Measurements from ENCODE around the gene NEURL3. TPM values are rescaled to one million over a fixed set of nuclear protein-coding genes. Genes with fewer than 3 reads are reported as not detected.

Gene NEURL3
- total RNA-seq, 2 donors from 2014 or later = 2.5 to 2.6 TPM

- no peaks in the 10 kb centered on the region for H3K4me1 ChIP-seq
- no peak overlapping the region for H3K9ac ChIP-seq (ENCODE audit: low read depth in 2 of 2, low read length in 2 of 2)
- no peak overlapping the region for H3K4me3 ChIP-seq
- H3K36me3 ChIP-seq = no peaks in the 10 kb centered on the region
- DNase-seq = no peak
- intact Hi-C loops (cut with DNase I) = no loop called here
- H3K27ac ChIP-seq = no peak overlapping the region
- no peaks in the 10 kb centered on the region for H3K27me3 ChIP-seq
- no peaks in the 10 kb centered on the region for H3K9me3 ChIP-seq
- TF ChIP-seq, protein P1, sequence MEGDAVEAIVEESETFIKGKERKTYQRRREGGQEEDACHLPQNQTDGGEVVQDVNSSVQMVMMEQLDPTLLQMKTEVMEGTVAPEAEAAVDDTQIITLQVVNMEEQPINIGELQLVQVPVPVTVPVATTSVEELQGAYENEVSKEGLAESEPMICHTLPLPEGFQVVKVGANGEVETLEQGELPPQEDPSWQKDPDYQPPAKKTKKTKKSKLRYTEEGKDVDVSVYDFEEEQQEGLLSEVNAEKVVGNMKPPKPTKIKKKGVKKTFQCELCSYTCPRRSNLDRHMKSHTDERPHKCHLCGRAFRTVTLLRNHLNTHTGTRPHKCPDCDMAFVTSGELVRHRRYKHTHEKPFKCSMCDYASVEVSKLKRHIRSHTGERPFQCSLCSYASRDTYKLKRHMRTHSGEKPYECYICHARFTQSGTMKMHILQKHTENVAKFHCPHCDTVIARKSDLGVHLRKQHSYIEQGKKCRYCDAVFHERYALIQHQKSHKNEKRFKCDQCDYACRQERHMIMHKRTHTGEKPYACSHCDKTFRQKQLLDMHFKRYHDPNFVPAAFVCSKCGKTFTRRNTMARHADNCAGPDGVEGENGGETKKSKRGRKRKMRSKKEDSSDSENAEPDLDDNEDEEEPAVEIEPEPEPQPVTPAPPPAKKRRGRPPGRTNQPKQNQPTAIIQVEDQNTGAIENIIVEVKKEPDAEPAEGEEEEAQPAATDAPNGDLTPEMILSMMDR (IDR thresholded peaks at IDR 0.05) = no peak
These were observed 56.0 kb downstream of the NEURL3 start for GRCh38 chr2:96449174-96449573.

DNA sequence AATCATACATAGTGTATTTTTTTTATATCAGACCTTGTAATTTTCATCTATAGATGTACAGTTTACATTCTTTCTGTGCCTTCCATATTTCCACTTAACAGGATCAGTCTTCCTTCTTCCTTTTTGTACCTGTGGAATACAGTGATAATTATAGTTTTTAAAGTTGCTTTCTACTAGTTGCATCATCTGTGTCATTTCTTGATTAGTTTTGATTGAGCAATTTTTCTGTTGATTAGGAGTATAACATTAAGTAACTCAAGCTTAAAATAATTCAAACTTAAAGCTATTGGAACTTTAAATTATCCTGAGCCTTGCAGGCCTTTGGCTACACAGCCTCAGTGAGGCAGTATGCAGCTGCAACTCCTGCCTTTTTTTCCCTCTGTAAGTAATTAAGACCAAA, 57.4 kb downstream of the NEURL3 start:
- TF ChIP-seq, protein P1 (IDR thresholded peaks at IDR 0.05) = no peak
- intact Hi-C loops (cut with DNase I) = no loop called here
- H3K9ac ChIP-seq (ENCODE audit: low read depth in 2 of 2, low read length in 2 of 2) = no peak overlapping the region
- no peaks in the 10 kb centered on the region for H3K36me3 ChIP-seq
- H3K4me3 ChIP-seq = no peak overlapping the region
- no peak for DNase-seq
- H3K27ac ChIP-seq = no peak overlapping the region
- H3K4me1 ChIP-seq = no peaks in the 10 kb centered on the region
- no peaks in the 10 kb centered on the region for H3K27me3 ChIP-seq
- no peaks in the 10 kb centered on the region for H3K9me3 ChIP-seq

Other genes with a start within 250 kb of the NEURL3 start
- gene TMEM127, start 239.4 kb downstream of the NEURL3 start, total RNA-seq = 10 to 100 TPM; 61.9 to 81.1 TPM
- gene CIAO1, start 239.1 kb downstream of the NEURL3 start, total RNA-seq = 10 to 100 TPM; 56.0 to 75.5 TPM
- gene SNRNP200, start 199.8 kb downstream of the NEURL3 start, total RNA-seq = 100 to 1,000 TPM in 1 of 2 donors, 10 to 100 TPM in 1; 90.4 to 127 TPM
- gene ITPRIPL1, start 180.0 kb downstream of the NEURL3 start, total RNA-seq = under 1 TPM; 0.44 to 0.80 TPM
- gene NCAPH, start 169.6 kb downstream of the NEURL3 start, total RNA-seq = 10 to 100 TPM in 1 of 2 donors, 1 to 10 TPM in 1; 9.1 to 40.2 TPM
- 10 to 100 TPM in 1 of 2 donors, 1 to 10 TPM in 1; 6.9 to 16.4 TPM for gene ARID5A, start 31.4 kb upstream of the NEURL3 start, total RNA-seq
- 10 to 100 TPM; 33.6 to 36.5 TPM for gene KANSL3, start 133.0 kb upstream of the NEURL3 start, total RNA-seq
- not detected for gene FER1L5, start 137.4 kb upstream of the NEURL3 start, total RNA-seq
- gene LMAN2L, start 234.7 kb upstream of the NEURL3 start, total RNA-seq = 10 to 100 TPM; 13.5 to 24.7 TPM